Activated naive CD4-positive, alpha-beta T cell (primary cell): Measurements from ENCODE around the gene SPAG9.
"Not testable (repeated sequence)": the region's sequence is repeated elsewhere in the genome, so short reads cannot be mapped to it uniquely, and the experiment has no call there.

Experiments used
- DNase-seq, 4 experiments: peaks; one replicate each; lab custom pipeline; 2025; lab: John Stamatoyannopoulos, UW

SPAG9 gene

DNA sequence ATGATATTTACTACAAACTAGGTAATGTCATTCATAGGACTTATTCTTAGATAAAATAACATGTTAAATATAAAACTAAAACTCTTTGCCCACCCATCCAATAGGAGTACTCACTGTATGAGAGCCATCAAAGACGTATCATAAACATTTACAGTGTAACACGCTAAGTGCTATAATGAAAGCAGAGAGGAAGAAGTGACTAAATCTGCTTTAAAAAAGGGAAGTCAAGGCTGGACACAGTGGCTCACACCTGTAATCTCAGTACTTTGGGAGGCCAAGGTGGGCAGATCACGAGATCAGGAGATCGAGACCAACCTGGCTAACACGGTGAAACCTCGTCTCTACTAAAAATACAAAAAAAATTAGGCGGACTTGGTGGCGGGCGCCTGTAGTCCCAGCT, 32.4 kb downstream of the SPAG9 start:
- DNase-seq = no peak

DNA sequence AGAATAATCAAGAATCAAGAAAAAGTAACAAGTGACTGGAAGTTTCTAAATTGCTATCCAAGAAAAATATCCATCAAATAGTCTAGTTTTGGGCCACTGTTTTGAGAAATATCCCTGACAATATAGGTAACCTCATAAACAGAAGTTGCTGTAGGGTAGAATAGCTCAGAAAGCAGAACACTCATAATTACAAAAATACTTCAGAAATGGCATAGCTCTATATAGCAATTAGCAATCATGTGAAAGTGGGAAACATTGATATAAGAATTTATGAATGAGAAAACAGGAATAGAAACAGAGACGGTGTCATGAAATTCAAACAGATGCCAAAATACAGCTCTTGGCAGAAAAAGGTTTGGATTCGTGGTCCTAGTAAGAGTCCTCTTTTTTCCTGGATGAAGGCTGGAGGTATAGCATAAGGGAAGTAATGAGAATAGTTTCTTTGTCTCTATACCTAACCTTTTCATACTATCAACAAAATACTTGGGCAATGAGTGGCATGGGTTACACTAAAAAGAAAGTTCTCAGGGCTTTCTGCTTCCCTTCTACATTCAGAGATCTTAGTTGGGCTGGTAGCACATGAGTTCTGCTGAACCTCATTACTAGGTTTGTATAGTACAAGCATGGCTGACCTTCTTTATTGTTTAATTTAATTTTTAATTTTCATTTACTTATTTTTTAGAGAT, 33.5 kb downstream of the SPAG9 start:
- DNase-seq = no peak

DNA sequence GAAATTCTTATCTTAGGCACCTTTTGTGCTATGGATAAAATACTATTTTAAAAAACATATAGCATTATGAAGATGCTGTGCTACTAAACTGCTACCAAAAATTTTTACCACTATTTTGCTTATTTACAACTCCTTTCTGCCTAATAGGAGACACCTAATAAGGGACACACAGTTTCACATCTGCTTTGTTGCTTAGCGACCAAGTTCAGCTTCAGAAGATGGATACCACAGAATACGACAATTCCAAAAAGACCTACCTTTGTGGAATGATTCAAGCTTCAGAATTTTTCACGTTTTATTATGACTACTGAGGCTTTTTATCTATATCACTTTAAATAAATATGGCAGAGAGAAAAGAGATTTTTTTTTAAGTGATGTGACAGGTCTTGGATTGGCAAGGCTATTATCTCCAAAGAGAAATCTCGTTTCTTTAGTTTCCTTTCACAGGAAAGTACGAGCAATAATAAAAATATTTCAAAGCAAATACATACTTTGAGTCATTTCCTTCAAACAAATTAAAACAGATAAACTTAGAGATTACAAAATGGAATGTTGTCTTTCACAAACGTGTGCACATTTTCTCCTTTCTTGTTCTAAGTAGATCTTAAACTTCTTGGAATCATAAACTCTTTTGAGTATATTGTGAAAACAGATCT, 35.4 kb downstream of the SPAG9 start:
- DNase-seq = no peak

DNA sequence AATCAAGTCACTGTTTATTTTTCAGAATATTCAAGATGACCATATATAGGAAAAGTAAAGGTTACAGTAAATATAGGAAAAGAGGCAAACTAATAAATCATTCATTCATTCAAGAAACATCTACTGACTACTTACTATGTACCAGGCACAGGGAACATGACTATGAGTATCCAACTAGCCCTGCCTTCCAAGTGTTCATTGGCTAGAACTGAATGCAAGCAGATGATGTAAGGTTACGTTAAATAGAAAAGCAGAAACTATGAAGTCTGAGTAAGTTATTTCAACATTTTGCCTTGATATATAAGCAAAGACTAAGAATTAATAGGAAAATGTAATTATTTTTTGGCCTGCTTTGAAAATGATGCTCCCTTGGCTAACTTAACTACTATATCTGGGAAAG, 36.7 kb downstream of the SPAG9 start:
- DNase-seq = no peak

DNA sequence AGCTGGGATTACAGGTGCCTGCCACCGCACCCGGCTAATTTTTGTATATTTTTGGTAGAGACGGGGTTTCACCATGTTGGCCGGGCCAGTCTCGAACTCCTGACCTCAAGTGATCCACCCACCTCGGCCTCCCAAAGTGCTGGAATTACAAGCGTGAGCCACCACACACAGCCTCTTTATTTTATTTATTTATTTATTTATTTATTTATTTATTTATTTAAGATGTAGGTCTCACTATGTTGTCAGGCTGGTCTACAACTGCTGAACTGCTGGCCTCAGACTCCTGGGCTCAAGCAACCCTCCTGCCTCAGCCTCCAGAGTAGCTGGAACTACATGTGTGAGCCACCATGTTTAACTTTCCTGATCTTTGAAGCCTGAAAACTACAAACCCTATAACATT, 37.3 kb downstream of the SPAG9 start:
- not testable (repeated sequence) for DNase-seq

DNA sequence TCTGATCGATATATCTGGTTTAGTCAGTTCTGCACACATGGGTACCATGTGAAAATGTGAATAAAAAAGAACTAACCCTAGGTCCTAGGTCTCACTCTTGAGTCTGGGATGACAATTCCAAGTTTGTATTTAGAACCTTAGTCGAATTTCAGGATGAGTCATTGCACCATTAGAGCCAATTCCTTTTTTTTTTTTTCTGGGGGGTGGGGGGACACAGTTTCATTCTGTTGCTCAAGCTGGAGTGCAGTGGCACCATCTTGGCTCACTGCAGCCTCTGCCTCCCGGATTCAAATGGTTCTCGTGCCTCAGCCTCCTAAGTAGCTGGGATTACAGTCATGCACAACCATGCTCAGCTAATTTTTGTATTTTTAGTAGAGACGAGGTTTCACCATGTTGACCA, 41.6 kb downstream of the SPAG9 start:
- DNase-seq = no peak

DNA sequence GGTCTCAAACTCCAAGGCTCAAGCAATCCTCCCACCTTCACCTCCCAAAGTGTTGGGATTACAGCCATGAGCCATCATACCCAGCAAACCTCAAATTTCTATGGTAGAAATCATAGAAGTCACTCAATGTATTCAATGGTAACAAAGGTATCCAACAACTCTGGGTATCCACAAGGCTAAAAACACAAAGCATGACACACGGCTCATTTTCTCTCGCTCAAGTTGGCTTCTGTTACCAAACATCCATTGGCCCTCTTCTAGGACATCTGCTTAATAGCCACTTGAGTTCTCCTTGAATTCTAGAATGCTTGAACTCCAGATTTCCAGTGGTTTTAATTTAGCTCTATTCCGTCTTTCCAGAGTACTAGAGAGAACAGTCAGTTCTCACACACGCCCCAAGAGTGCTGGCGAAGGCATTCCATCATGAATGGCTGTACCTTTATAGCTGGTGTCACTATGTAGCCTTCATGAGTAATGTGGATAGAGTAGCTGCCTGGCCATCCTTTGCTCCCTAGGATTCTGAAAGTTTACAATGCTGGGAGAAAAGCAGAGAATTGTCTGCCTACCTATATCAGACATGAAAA, 42.6 kb downstream of the SPAG9 start:
- no peak for DNase-seq

DNA sequence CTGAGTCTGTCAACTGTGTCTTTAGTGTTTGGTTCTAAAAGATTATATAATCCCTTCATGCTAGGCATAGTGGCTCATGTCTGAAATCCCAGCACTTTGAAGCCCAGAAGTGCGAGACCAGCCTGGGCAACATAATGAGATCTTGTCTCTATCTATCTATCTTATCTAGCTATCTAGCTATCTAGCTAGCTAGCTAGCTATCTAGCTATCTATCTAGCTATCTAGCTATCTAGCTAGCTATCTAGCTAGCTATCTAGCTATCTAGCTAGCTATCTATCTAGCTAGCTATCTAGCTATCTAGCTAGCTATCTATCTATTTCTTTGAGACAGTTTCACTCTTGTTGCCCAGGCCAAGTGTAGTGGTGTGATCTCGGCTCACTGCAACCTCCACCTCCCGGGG, 43.8 kb downstream of the SPAG9 start:
- no peak for DNase-seq

DNA sequence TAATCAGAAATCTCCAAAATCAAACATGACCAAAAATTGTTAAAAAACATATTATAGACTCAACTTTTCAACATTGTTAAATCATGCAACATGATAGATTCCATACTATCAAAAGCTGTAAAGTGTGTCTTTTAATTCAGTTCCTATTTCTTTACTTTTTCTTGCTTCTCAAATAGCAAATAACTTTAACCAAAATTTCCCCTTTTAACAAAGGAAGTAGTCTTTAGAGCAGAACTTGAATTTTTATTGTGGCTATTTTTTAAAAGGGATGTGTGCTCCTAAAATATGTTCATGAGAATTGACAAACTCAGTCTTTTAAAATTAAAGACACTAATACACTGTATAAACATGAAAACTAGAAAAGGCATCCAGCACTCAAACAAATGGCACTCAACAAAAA, 49.1 kb downstream of the SPAG9 start:
- DNase-seq = no peak

DNA sequence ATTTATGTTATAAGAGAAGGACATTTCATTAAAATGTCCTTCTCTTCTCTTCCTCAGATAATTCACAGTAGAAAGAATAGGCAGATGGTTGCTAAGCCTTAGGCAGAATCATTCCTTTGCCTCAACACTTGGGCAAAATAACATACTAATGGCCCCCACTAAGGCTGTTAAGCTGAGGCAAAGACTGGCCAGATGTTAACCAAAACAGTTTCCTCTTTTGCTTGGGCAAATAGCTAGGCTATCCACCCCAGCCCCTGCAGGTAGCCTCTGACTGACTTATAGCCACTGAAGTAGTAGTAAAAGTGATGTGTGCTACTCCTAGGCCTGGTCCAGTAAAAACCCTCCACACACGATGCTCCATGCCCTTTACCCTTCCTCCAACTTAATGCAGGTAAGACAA, 55.2 kb downstream of the SPAG9 start:
- DNase-seq = no peak

DNA sequence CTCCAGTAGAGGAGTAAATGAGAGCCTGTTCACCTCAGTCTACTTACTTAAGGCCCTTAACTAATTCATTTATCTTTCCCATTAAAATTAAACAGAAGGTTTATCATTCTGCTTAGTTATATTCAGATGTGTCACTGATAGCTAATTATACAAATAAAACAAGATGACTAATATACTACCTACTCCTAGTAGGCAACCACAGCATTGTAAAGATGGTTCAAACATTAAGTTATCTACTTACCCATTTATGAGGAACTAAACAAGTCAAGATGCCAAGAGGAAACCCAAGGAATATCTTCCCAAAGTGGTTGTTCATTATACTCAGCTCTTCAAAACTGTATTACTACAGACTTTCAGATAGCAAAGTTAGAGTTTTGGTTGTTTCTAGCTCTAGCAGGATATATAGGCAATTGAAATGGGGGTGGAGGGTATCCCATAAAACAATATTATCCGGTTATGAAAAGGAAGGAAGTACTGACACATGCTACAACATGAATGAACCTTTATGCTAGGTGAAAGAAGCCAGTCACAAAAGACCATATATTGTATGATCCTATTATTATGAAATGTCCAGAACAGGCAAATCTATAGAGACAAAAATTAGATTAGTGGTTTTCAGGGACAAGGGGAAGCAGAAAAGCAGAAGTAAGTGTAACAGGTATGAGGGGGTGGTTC, 56.5 kb downstream of the SPAG9 start:
- DNase-seq = no peak

DNA sequence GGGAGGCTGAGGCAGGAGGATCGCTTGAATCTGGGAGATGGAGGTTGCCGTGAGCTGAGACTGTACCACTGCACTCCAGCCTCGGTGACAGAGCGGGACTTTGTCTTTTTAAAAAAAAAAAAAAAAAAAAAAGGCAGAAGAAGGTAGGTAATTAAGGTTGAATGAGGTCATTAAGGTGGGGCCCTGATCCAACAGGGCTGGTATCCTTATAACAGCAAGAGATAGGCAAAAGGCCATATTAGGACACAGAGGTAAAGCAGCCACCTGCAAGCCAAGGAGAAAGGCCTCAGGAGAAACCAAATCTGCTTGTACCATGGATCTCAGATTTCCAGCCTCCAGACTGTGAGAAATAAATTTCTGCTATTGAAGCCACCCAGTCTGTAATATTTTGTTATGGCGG, 60.3 kb downstream of the SPAG9 start:
- DNase-seq = no peak

DNA sequence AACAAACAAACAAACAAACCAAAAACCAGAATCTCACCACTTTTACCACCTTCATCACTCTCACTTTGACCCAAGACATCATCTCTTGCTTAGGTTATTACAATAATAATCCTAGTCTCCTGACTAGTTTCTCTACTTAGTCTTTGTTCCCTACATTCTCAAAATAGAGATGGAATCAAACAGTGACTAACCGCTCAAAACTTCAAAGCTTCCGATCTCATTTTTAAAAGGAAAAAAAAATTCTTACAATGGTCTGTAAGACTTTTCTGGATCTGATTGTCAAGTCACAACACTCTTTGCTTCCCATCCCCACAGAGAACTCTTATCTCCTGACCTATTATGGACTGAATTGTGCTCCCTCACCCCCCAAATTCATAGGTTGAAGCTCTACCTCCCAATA, 60.9 kb downstream of the SPAG9 start:
- DNase-seq = no peak

DNA sequence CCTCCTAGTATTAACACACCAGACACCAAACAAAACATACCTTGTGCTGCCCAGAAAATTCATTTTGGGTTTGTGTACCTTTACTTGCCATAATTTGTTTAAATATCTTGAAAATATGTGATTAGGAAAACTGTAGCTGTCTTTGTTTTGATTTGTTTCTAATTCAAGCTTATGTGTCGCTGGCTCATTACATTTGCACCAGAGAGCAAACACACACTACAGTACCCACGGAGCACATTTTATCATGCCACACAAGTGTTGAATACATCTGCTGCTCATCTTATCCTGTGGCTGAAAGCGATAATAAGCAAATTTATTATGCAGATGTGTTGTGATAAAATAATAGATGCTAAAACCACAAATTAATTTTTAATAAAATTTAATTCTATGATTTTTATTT, 63.1 kb downstream of the SPAG9 start:
- DNase-seq = no peak

DNA sequence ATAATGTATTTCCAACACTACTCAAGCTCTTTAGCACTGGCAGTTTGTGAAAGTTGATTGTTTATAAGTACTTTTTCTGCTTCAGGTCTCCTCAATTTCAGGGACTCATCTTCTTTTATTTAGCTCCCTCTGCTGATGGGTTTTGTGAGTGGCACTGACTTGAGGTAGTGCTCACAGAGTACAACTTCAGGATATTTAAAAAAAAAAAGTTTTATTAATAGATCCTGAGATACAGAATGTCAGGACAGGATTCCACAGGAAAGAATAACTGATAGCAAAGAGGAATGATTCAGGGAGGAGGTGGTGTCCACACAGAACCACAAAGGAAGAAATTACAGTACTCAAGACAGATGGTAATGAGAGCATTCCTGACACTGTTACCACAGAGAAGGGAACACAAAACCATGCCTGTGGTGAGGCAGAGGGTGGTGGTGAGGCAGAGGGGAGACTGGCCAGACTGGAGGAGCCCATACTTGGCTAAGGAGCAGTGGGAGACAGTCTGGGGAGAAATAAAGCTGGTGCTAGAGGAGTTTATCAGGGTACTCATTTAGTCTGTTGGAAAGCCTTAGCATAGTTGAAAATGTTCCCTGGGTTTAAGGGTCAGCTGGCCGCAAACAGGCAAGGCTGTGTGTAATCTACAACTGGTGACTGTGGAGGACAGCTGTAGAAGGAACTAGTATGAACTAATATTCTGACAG, 63.7 kb downstream of the SPAG9 start:
- DNase-seq = no peak

DNA sequence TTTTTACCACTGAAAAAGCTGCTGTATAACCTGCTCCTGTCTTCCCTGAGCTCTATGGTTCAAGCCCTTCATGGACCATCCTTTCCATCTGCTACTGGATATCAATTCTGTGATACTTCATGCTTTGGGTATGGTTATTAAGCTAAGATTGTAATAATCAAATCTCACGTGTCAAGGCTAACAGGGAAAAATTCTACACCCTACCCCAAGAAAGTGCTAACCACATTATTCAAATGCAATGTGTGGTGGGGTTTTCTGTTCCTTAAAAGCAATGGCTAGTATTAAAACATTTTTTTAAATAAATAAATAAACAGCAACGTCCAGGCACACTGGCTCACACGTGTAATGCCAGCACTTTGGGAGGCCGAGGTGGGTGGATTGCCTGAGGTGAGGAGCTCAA, 65.9 kb downstream of the SPAG9 start:
- no peak for DNase-seq

DNA sequence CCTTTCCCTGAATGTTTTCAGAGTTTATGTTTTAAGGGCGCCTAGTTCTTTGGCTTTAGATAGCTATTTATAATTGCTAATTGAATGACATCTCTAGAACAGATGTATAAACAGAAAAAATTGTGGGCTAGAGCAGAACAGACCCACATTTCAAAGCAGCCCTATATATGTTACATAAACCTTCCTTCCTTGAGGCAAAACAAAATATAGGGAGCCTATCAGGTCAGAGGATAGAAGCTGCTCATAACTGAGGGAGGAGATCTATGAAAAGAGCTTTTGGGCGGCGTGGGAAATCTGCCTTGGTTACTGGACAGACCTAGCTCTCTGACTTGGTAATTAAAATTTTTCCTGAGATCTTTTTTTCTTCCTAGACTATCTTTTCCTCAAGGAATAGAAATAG, 68.4 kb downstream of the SPAG9 start:
- DNase-seq = no peak

DNA sequence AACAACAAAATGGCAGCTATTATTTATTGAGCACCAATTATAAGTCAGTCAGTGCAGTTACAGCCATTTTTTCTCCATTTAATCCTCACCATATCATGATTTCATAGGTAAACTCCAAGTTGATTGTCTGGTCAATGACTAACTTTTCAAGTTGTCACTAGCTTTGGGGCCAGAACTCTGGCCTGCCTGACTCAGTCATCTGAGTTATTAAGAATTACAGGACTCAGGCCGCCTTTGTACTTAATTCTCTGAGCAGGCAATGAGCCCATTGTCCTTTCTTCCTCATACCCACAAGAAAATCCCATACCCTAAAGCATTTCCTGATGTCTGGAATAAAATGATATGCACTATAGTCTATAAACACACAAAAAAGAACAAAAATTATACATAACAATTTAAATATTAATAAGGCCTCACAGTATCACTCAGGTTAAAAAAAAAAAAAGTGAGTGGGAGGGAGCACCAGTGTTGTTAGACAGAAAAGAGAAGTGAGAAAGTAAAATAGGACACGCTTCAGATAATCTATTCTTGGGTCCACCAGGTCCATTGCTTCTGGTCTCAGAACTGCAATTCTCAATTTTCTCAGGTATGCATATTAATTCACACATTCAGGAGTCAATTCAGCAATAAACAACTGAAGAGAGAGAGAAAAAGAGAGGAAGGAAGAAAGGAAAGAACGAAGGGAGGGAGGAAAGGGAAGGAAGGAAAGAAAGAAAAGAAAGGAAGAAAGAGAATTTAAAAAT, 70.2 kb downstream of the SPAG9 start:
- no peak for DNase-seq

DNA sequence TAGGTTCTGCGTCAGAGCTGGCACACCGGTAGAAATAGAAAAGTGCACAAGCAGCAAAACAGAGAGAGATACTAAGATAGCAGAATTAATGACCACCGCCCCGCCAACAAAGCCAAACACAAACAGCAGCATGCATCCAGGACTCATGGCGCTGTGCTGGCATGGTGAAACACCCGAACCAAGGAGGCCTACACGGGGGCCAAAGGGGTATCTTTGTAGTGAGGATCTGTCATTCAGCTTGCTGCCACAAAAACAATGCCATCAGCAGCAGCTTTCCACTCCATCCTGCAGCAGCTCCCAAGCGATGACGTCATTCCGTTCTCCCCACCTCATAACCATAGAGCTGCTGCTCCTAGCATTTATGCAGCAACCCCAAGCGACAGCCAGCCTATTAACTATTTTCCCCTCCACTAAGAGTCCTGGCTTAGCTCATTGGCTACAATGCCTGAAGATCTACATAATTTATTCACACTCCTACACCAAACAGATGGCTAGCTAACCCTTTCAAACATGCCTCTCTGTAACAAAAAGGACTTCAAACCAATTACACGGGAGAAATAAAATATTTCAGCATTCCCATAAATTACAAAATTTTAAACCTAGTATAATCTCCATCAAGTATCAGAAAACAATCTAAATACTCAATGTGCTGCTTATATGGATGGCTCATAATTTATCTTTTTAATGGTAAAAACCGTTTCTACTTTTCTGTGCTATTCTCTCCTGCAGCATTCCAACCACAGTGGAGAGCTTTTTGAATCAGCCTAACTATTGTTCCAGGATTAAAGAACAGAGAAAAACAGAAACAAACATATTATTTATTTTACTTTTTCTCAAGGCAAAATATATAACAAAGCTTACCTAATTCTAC, 73.9 kb downstream of the SPAG9 start:
- no peak for DNase-seq

DNA sequence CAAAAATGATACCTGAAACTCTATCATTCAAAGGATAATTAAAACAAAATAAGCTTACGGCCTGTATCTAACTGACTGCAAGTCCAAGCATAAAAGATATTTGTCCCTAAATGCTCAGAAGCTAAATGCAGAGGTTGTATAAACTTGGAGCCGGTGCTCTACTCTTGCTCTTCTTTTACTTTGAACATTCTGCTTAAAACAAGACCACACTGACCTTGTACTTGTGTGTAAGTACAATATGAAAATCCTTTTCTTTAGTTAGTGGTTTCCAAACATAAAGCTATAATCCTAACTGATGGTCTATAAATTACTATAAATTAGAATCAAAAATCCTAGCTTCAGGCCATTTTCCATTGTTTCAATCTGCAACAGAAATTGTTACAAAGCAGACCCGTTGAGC, 74.6 kb downstream of the SPAG9 start:
- DNase-seq = no peak

DNA sequence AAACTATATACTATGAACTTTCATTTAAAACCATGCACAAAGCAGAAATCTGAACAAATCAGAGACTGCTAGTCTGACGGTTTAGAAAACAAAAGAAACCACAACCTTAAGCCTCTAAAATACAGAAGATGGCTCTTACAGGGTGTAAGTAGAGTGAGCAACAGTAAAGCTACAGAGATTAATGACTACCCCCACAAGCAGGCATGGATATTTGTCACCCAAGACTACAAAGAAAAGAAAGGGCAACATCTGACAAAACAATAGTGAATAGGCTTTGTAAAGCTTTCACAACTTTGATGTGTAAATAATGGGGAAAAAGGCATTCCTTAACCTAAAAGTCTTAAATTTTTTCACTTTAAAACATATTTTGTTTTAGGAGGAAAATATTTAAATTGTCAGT, 75.0 kb downstream of the SPAG9 start:
- DNase-seq = no peak
